Measurements from ENCODE around the gene SUPT4H1.

SUPT4H1 gene

GRCh38 chr17:58304750-58305486 is 47.1 kb downstream of the SUPT4H1 start:
- Histone ChIP-seq H3K36me3 (replicated peaks) (no peaks in the 10 kb centered on the region), H3K4me1 (no peaks in the 10 kb centered on the region), H3K9me3 (no peaks in the 10 kb centered on the region), H3K4me3 (no peak overlapping the region), H3K27me3 (ENCODE audit: low read depth) (peaks cover 2% of the 10 kb centered on the region; the same call in 1 of the 2 replicates)
- in situ Hi-C loops (cut with MboI; ENCODE audit: low sequenced_read_pairs) = no loop called here
- no peak for DNase-seq (ENCODE audit: low spot score in 2 of 2)

- H3K9me3 ChIP-seq = no peaks in the 10 kb centered on the region
- H3K36me3 ChIP-seq (replicated peaks) = no peaks in the 10 kb centered on the region
- H3K27me3 ChIP-seq (ENCODE audit: low read depth) = peaks cover 2% of the 10 kb centered on the region; the same call in 1 of the 2 replicates
- H3K4me3 ChIP-seq = no peak overlapping the region
- in situ Hi-C loops (cut with MboI; ENCODE audit: low sequenced_read_pairs) = no loop called here
- peak; percentile 63 to 77 for DNase-seq (ENCODE audit: low spot score in 2 of 2)
- no peaks in the 10 kb centered on the region for H3K4me1 ChIP-seq
Observed at GRCh38 chr17:58303971-58304749, 47.8 kb downstream of the SUPT4H1 start.

- Histone ChIP-seq H3K36me3 (replicated peaks) (no peaks in the 10 kb centered on the region), H3K4me1 (no peaks in the 10 kb centered on the region), H3K9me3 (no peaks in the 10 kb centered on the region), H3K4me3 (no peak overlapping the region), H3K27me3 (ENCODE audit: low read depth) (peaks cover 2% of the 10 kb centered on the region)
- in situ Hi-C loops (cut with MboI; ENCODE audit: low sequenced_read_pairs) = no loop called here
- no peak for DNase-seq (ENCODE audit: low spot score in 2 of 2)
Observed at GRCh38 chr17:58302919-58303585, 48.9 kb downstream of the SUPT4H1 start.

- H3K9me3 ChIP-seq = no peaks in the 10 kb centered on the region
- no peak for DNase-seq (ENCODE audit: low spot score in 2 of 2)
- in situ Hi-C loops (cut with MboI; ENCODE audit: low sequenced_read_pairs) = no loop called here
- H3K36me3 ChIP-seq (replicated peaks) = no peaks in the 10 kb centered on the region
- no peaks in the 10 kb centered on the region for H3K4me1 ChIP-seq
- H3K4me3 ChIP-seq = no peak overlapping the region
- H3K27me3 ChIP-seq (ENCODE audit: low read depth) = peaks cover 2% of the 10 kb centered on the region
Observed at GRCh38 chr17:58302171-58302918, 49.7 kb downstream of the SUPT4H1 start.

GRCh38 chr17:58301504-58302150 is 50.4 kb downstream of the SUPT4H1 start:
- Histone ChIP-seq H3K4me3 (no peak overlapping the region), H3K36me3 (replicated peaks) (no peaks in the 10 kb centered on the region), H3K27me3 (ENCODE audit: low read depth) (peaks cover 2% of the 10 kb centered on the region), H3K4me1 (no peaks in the 10 kb centered on the region), H3K9me3 (no peaks in the 10 kb centered on the region)
- in situ Hi-C loops (cut with MboI; ENCODE audit: low sequenced_read_pairs) = no loop called here
- no peak for DNase-seq (ENCODE audit: low spot score in 2 of 2)

GRCh38 chr17:58300336-58300735 is 51.7 kb downstream of the SUPT4H1 start:
- Histone ChIP-seq H3K27me3 (ENCODE audit: low read depth) (peaks cover 2% of the 10 kb centered on the region), H3K9me3 (no peaks in the 10 kb centered on the region), H3K4me3 (no peak overlapping the region), H3K36me3 (replicated peaks) (no peaks in the 10 kb centered on the region), H3K4me1 (no peaks in the 10 kb centered on the region)
- no peak for DNase-seq (ENCODE audit: low spot score in 2 of 2)
- in situ Hi-C loops (cut with MboI; ENCODE audit: low sequenced_read_pairs) = no loop called here
